Airway epithelial cell (primary cell): ENCODE data around the gene MAK. TPM values are rescaled to one million over a fixed set of nuclear protein-coding genes. Genes with fewer than 3 reads are reported as not detected.

Experiments
- total RNA-seq: library from RNA; depleted of rRNA; stranded (reverse); fragments of >200 nt; gene quantifications from 2 replicates; pipeline ENCODE4 v1.2.3, GENCODE V29; 2015

MAK gene
- total RNA-seq = 0.07 TPM in 1 of 2 replicates, not detected in the other

DNA sequence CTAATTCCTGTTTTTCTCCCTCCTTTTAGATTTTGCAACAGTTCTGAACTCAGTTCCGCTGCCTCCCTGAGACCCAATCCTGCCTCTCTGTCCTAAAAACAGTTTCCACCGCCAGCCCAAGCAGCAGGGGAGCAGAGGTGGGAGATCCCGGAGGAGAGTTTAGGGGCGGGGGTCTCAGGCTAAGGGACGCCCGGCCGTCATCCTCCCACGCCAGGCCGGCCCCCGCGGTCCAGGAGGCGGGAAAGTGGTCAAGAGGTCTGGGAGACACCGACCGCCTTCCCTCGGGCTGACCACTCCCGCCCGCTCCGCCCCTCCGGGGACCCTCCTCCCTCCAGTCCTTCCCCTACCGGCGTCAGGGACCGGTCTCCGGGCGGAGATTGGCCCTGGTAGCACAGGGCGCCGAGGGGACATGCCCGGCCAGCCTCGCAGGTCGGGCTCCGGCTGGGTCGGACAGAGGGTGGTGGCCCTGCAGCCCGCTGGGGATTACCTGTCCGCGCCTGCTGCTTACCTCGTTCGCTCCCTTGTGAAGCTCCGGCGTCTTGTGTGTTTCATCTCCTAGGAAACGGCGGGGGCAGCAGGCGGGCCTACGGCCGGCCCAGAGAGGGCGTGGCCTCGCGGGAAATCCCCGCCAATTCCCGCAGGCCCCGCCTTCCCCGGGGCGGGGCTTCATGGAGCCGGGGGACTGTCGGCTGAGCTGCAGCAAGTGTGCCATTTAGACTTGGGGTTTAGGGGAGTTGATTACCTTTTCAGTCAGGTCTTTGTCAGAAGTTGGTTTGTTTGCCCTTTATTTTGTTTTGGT lies at the start of gene MAK:
MAK (minus strand) TSS at position 545 of the 799 bp plus-strand sequence. CDS start 7,891 bp downstream, outside the sequence.

DNA sequence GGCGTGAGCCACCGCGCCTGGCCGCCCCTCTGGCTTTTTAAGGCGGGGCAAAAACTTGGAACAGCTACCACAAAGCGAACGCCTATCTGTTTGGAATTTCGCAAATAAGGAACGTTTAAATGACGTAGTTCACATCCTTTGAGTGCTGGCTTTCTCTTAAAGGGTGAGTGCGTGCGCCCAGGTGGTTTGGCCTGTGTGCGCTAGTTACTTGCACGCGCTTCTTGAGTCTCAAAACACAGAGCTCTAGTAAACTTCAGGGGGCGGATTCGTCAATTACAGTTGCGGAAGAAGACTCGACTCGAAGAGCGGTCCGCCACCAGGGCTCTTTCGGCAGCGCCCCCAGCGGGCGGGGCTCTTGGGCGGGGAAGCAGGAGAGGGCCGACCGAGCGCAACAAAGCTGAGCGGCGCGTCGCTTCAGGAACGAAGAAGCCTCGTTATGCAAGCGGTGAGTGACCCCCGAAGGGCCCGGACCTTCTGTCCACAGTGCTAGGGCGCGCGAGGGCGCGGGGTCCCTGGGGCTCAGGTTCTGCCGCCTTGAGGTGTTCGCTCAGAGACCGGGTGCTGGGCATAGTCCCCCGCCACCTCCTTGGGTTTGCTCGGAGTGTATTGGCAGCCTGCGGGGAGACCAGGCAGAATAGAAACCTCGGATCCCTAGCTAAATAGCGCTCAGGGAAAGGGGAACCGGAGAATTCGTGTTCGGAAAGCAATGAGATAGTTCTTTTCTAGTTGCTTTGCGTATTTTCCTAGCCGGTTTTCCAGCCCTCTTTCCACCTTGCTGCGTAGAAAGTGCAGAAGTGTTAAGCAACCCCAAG lies 48.6 kb upstream of the MAK start, which contains the start of gene SYCP2L:
SYCP2L (plus strand) TSS at position 362 of the 812 bp plus-strand sequence; CDS start at position 437, 75 bp downstream.

GRCh38 chr6:10747251-10747972 lies 90.9 kb downstream of the MAK start, which contains the start of gene TMEM14B:
Gene TMEM14B, plus strand, starts transcription at chr6:10747805. Its CDS starts 1,441 bp downstream, at chr6:10749246.

DNA sequence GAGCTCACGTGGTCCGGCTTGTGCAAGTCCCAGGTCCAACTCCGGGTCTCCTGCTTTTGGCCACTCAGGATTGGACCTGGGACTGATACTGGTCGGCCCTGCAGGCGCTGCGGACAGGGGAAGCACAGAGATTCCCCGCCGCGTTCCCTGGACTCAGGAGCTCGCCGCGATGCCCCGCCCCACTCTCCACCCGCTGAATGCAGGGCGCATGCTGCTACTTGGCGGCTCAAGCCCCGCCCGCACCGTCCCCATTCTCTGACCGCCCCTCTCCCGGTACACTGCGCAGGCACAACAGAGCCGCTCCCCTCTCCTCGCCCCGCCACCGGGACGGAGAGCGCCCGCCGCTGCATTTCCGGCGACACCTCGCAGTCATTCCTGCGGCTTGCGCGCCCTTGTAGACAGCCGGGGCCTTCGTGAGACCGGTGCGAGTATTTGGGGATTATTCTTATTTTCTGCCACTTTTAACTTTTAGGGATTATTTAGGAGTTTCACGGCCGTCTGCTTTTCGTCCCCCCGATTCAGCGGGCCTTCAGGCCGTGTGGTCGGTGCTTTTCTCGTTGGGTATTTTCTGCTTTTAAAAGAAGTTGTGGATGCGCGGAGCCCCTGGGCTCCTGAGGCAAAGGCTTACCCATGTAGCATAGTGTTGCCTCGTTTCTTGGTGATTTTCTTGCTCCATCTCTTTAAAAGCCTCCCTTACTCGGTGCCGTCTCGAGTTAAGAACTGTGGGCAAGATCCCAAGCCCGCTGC lies 115.3 kb downstream of the MAK start, which contains the start of gene TMEM14C:
TMEM14C (plus strand) TSS at position 251 of the 747 bp plus-strand sequence. CDS start 1,544 bp downstream, outside the sequence.

Other genes starting within 250 kb of the MAK start
- 1.2 and 4.6 TPM in 2 replicates for gene C6orf52, start 143.9 kb downstream of the MAK start, total RNA-seq
- gene PAK1IP1, start 143.6 kb downstream of the MAK start, total RNA-seq = 19.0 and 20.2 TPM in 2 replicates
- 124 and 147 TPM in 2 replicates for gene TMEM14C, start 115.5 kb downstream of the MAK start, total RNA-seq
- gene TMEM14B, start 90.7 kb downstream of the MAK start, total RNA-seq = 69.0 and 77.3 TPM in 2 replicates
- not detected in 2 replicates for gene GCM2, start 43.5 kb upstream of the MAK start, total RNA-seq
- gene SYCP2L, start 48.5 kb upstream of the MAK start, total RNA-seq = 0.33 and 0.35 TPM in 2 replicates
- gene ELOVL2, start 205.8 kb upstream of the MAK start, total RNA-seq = under 0.01 TPM in 1 of 2 replicates, not detected in the other